DMS53 treated with DMSO at 0.1 percent for 48 hours (cell line): ENCODE data around the gene STX1B.
A peak's percentile ranks its signal among the peaks of the same experiment; 100 is the strongest.
"Not testable (repeated sequence)": the region's sequence is repeated elsewhere in the genome, so short reads cannot be mapped to it uniquely, and the experiment has no call there.

Source experiments
- DNase-seq: peaks from one replicate; lab custom pipeline; 2025; ENCODE audit not compliant: unreplicated experiment; lab: John Stamatoyannopoulos, UW

STX1B gene

DNA sequence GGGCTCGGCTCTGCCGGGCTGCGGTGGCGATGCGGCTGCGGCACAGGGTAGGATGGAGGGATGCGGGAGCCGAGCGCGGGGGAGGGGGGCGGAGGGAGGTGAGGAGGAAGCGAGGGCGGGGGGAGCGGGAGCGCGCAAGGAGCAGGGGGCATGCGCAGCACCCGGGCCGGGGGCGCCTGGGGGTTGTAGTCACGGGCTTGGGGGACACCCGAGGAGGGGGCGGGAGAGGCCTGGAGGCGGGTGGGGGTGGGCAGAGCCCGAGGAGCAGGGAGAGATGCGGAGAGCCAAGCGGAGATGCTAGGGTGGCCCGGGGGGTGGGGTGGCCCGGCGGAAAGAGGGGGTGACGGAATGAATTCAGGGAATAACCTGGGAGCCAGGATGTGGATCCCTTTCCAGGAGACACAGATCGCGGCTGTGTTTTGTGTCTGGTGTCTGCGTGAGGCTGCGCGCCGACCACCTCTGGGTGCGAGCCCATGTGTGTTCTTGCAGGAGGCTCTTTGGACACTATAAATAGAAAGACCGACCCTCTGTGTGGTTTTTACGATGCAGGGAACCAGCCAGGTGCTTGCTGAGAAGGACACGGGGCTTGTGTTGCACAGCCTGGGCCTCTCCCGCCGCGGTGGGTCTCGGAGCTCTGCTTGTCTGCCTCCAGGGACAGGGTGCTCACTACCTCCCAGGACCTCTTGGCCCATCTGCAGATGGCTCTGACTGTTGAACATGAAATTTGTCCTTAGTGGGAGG is at the start of gene STX1B:
Gene STX1B (minus strand): TSS at position 54 of the 741 bp plus-strand sequence. CDS start 242 bp downstream, outside the sequence.
- DNase-seq: no peak

DNA sequence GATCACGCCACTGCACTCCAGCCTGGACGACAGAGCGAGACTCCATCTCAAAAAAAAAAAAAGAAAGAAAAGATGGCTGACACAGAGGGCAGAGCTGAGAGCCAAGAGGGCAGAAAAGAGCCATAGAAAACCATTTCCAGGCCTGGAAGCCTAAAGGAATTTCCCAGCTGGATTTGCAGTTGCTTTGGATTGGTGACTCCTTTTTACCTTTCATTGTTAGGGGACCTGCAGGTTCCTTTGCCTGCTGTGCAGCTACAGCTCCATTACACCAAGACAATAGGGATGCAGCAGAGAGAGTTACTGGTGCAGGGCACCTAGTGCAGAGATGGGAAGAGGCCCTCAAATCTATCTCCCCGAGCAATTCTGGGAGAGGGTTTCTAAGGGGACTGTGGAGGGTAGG is 45.2 kb upstream of the STX1B start:
- DNase-seq: no peak

GRCh38 chr16:31052114-31052513 is 41.7 kb upstream of the STX1B start:
- DNase-seq: no peak

DNA sequence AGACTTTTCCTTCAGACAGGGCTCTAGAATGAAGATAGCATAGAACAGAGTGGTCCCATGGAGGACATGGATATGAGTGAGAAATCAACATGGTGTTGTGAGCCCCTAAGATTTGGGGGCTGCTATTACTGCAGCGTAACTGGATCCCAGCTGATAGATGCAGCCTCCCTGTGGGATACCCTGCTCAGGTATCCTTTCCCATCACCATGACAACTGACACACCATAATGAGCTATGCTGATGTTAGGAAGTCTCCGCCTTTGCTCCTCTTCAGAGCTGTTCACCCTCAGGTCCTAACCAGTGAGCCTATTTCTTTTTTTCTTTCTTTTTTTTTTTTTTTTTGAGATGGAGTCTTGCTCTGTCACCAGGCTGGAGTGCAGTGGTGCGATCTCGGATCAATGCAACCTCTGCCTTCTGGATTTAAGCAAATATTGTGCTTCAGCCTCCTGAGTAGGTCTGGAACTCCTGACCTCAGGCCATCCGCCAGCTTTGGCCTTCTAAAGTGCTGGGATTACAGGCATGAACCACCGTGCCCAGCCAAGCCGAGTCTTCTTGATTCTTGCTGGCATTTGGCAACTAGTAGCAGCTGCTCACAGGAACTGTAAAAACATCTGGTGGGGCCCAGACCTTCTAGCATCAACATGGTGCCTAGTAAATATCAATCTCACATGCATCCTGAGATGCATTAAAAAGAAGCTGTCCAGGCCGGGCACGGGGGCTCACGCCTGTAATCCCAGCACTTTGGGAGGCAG is 40.0 kb upstream of the STX1B start:
- no peak for DNase-seq

DNA sequence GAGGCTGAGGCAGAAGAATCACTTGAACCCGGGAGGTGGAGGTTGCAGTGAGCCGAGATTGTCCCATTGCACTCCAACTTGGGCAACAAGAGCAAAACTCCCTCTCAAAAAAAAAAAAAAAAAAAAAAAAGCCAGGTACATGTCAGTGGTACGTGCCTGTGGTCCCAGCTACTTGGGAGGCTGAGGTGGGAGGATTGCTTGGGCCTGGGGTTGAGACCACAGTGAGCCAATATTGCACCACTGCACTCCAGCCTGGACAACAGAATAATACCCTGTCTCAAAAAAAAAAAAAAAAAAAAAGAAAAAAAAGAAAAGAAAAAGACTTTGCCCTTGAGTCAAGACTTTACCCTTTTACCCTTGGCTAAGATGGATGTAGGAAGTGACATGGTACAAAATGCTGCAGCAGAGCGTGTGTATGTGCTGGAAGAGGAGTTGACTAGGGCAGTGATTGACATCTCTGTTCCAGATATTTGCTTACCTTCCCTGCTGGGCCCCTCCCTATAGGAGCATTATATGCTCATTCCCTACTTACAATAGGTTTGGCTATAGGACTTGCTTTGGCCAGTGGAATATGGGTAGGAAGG is 33.6 kb upstream of the STX1B start:
- no peak for DNase-seq

DNA sequence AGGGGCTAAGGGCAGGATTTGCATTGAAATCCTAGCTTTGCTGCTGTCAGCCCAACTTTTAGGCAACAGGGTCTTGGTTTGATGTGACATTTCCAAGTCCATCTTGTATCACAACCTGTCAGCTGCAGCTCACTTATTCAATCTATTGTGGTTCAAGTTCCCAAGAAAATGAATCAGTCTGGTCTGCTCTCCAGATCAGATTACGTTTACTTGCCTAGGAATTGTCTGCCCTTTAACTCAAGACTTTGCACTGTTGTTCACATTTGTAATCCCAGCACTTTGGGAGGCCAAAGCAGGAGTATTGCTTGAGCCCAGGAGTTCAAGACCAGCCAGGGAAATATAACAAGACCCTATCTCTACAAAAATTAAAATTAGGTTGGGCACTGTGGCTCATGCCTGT is 32.9 kb upstream of the STX1B start:
- no peak for DNase-seq

DNA sequence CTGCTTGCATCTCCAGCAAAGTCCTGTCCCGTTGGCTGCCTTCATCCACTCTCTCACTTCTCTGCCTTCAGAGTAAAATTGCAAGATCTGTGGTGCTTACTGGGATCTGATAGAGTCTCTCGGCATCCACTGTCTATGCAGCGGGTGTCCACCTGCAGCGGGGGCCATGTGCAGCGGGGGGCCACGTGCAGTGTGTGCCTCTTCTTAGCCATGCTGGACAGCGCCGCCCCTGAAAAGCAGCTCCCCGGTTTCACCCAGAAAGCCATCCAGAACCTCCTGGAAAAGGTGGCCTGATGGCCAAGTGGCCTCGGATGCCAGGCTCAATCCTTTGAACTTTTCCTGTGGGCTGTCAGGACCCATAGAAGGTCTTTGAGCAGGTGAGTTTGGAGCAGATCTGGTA is 32.4 kb upstream of the STX1B start:
- no peak for DNase-seq

DNA sequence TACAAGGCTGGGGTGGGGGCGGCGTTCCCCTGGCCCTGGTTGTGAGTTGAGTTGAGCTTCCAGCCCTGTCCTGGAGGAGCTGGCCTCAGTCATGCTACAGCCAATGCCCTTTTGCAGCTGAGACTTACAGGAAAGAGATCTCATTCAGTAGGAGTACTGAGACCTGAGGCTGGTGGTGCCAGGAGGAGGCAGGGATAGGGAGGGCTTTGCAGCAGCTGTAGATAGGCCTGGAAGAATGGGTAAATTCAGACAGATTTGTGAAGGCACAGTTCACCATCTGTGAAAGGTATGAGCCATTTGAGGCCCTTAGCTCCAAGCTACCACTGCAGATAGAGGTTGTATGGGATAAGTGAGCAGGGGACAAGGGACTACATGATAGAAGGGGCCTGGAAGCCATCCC is 28.6 kb upstream of the STX1B start:
- no peak for DNase-seq

GRCh38 chr16:31036691-31037090 is 26.3 kb upstream of the STX1B start:
- DNase-seq: no peak

DNA sequence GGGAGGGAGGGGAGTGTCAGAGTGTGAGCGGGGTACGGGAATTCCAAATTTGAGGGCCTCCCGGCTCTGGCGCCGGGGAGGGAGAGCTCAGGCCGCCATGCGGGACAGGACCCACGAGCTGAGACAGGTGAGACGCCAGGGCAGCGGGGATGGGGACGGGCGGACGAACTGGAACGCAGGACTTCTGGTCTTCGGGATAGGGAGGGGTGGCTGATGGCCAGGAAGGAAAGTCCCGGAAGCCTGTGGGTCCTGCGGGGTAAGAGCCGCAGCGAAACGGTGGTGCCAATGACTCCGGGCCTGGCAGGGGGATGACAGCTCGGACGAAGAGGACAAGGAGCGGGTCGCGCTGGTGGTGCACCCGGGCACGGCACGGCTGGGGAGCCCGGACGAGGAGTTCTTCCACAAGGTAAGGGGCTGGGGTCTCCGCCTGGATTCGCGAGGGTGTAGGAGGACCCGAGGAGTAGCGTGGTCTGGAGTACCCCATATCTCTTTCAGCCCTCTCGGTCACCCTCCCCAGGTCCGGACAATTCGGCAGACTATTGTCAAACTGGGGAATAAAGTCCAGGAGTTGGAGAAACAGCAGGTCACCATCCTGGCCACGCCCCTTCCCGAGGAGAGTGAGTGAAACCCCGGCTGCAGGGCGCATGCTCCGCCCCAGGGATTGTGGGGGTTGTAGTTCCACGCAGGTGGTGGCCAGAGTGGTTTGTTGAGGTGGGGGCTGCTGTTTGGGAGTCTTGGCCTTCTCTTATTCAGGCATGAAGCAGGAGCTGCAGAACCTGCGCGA is 23.5 kb upstream of the STX1B start:
- DNase-seq: peak; percentile 48

DNA sequence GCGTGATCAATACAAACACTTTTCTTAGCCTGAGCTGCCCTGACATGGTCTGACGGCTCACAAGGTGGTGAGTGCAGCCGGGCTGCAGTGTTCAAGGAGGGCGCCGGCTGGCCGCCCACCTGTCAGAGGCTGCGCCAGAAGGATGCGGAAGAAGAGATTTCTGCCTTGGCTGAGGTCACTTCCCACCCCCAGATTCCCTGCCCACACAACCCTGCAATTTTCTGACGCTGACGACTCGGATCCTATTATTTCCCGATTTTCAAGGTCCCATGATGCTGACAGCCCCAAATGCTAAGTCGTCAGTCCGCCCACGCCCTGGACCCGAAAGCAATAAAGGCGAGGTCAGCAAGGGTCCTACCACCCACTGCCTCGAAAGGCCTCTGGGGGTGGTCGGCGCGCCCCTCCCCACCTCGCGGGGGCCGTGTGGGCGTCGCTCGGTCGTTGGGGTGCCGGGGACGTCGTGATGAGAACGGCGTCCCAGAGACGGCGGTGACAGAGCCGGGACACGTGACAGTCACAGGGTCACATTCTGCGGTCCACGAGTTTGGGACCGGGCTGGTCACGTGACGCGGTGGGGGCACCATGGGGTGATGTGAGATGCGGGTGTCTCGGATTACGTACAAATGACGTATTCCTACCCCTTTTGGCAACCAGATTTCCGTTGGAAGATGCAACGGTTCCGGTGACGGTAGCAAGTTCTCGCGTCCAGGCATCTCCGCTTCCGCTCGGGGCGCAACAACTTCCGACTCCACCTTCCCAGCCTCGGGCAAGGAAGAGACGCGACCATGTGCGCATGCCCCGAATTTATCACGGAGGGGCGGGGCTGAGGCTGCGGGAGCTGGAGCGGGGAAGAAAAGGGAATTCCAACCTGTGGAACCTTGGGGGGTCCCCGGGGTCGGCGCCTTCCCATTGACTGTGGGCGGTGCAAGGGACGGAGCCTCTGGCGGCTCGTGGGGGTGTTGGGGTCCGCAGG is 22.6 kb upstream of the STX1B start, which contains the start of gene STX4:
Gene STX4 (plus strand): TSS at position 823 of the 973 bp plus-strand sequence. CDS start 248 bp downstream, outside the sequence.
- DNase-seq: peak; percentile 78

DNA sequence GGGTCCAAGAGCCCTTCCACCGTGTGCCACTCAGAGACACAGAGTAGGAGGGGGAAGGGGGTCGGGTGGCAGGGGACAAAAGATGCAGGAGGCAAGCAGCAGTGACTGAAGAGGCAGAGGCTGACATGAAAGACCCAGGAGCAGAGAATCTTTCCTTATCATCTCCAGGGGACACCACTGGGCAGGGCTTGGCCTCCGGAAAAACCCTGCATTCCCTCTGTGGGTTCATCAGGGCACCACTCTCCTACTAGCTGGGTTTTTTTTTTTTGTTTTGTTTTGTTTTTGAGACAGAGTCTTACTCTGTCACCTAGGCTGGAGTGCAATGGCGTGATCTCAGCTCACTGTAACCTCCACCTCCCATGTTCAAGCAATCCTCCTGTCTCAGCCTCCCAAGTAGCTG is 20.8 kb upstream of the STX1B start:
- DNase-seq: no peak

DNA sequence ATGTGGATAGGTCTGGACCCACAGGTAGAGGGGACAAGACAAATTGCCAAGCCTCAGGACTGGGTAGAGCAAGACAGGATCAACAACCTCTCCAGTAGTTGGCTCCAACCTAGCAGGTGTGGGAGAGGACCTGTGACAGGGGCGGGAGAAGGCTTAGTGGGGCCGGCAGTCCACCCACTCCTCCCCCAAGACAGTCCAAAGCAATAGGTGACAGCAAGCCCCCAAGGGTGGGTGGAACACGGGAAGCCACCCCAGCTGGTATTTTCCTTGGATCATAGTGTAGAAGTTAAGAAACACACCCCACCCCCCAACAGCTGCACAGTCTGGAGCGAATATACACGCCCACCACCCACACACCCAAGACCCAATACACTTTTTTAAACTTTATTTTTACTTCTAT is 18.8 kb upstream of the STX1B start:
- DNase-seq: no peak

DNA sequence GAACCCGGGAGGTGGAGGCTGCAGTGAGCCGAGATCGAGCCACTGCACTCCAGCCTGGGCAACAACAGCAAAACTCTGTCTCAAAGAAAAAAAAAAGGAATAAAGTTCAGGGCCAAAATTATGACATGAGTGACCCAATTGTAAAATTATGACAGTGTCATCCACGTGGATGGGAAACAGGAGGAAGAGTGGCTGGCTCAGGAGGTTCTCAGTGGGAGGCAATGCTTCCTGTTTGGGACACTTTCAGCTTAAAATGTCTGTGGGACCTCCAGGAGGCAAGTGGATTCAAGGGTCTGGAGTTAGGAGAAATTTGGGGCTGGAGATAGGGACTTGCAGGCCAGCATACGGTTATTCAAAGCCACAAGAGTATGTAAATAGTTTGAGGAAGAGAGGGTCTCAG is 14.9 kb upstream of the STX1B start:
- DNase-seq: no peak

GRCh38 chr16:31023627-31024226 is 13.3 kb upstream of the STX1B start:
- DNase-seq: no peak

DNA sequence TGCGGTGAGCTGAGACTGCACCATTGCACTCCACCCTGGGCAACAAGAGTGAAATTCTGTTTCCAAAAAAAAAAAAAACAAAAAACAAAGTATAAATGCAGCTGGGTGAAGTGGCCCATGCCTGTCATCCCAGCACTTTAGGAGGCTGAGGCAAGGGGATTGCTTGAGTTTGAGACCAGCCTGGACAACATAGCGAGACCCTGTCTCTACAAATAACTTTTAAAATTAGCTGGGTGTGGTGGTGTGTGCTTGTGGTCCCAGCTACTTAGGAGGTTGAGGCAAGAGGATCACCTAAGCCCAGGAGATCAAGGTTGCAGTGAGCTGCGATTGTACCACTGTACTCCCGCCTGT is 12.8 kb upstream of the STX1B start:
- no peak for DNase-seq

DNA sequence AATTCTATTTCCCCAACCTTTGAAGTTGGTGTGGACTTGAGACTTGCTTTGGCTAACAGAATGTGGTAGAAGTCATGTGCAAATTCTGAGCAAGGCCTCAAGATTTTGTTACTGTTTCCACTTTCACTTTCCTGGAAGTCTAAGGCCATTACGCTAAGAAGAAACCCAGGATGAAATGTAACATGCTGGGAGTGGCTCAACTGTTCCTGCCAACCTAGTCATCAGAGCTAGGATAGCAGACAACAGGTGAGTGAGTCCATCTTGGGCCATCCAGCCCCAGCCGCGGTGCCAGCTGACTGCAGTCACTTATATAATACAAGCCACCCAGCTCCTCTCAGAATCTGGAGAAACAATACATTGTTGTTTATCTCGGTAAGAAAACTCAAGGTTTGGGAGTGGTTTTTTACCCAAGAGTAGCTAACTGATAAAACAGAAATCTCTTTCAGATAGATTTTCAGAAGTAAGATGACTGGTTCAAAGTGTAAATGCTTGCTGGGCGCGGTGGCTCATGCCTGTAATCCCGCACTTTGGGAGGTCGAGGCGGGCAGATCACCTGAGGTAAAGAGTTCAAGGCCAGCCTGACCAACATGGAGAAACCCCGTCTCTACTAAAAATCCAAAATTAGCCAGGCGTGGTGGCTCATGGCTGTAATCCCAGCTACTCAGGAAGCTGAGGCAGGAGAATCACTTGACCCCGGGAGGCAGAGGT is 12.3 kb upstream of the STX1B start:
- DNase-seq: no peak

- no peak for DNase-seq
Measured at GRCh38 chr16:31020536-31020935, 10.1 kb upstream of the STX1B start.

GRCh38 chr16:31017756-31018155 is 7.3 kb upstream of the STX1B start:
- not testable (repeated sequence) for DNase-seq
